Midbrain (tissue), 1 donor: ENCODE results near the gene STAG3.
"Not testable (repeated sequence)": the region's sequence is repeated elsewhere in the genome, so short reads cannot be mapped to it uniquely, and the experiment has no call there.

ENCODE experiments used
- DNase-seq: peaks from one replicate; lab custom pipeline; 2025; lab: John Stamatoyannopoulos, UW

Gene STAG3

GRCh38 chr7:100173806-100174495 lies 3.8 kb upstream of the STAG3 start:
- no peak for DNase-seq

- no peak for DNase-seq
These were observed 3.1 kb upstream of the STAG3 start for GRCh38 chr7:100174582-100174981.

GRCh38 chr7:100175296-100175935 lies 2.3 kb upstream of the STAG3 start:
- no peak for DNase-seq

GRCh38 chr7:100176096-100177044 lies 1.3 kb upstream of the STAG3 start:
- no peak for DNase-seq

GRCh38 chr7:100180084-100180483 lies 2.4 kb downstream of the STAG3 start:
- DNase-seq = not testable (repeated sequence)

- not testable (repeated sequence) for DNase-seq
These were observed 4.9 kb downstream of the STAG3 start for GRCh38 chr7:100182616-100183015.

- DNase-seq = not testable (repeated sequence)
These were observed 5.4 kb downstream of the STAG3 start for GRCh38 chr7:100183090-100183489.

- no peak for DNase-seq
These were observed 8.0 kb downstream of the STAG3 start for GRCh38 chr7:100185726-100186125.

GRCh38 chr7:100189061-100189460 lies 11.3 kb downstream of the STAG3 start:
- DNase-seq = no peak

- no peak for DNase-seq
These were observed 12.5 kb downstream of the STAG3 start for GRCh38 chr7:100190048-100190711.

- DNase-seq = no peak
These were observed 14.1 kb downstream of the STAG3 start for GRCh38 chr7:100191775-100192174.

- not testable (repeated sequence) for DNase-seq
These were observed 14.7 kb downstream of the STAG3 start for GRCh38 chr7:100192281-100192862.

GRCh38 chr7:100192969-100193368 lies 15.3 kb downstream of the STAG3 start:
- DNase-seq = no peak

GRCh38 chr7:100195222-100195621 lies 17.5 kb downstream of the STAG3 start:
- DNase-seq = no peak

GRCh38 chr7:100195901-100196322 lies 18.2 kb downstream of the STAG3 start:
- DNase-seq = not testable (repeated sequence)

- peak; percentile 10 for DNase-seq
These were observed 20.5 kb downstream of the STAG3 start for GRCh38 chr7:100198266-100198665.

- DNase-seq = no peak
These were observed 23.0 kb downstream of the STAG3 start for GRCh38 chr7:100200693-100201092.

- no peak for DNase-seq
These were observed 26.7 kb downstream of the STAG3 start for GRCh38 chr7:100204454-100204853.

- DNase-seq = no peak
These were observed 31.2 kb downstream of the STAG3 start for GRCh38 chr7:100208911-100209408.

- DNase-seq = no peak
These were observed 31.8 kb downstream of the STAG3 start for GRCh38 chr7:100209493-100209892.

- DNase-seq = no peak
These were observed 33.1 kb downstream of the STAG3 start for GRCh38 chr7:100210805-100211204.
